Bronchus fibroblast of lung (primary cell): ENCODE measurements around the gene GABRA5. TPM values are rescaled to one million over a fixed set of nuclear protein-coding genes. Genes with fewer than 3 reads are reported as not detected.

Source experiments
- total RNA-seq: library from RNA; depleted of rRNA; stranded (reverse); fragments of >200 nt; gene quantifications from 2 replicates; pipeline ENCODE4 v1.2.3, GENCODE V29; 2015

The GABRA5 gene
- 0.17 and 0.30 TPM in 2 replicates for total RNA-seq

DNA sequence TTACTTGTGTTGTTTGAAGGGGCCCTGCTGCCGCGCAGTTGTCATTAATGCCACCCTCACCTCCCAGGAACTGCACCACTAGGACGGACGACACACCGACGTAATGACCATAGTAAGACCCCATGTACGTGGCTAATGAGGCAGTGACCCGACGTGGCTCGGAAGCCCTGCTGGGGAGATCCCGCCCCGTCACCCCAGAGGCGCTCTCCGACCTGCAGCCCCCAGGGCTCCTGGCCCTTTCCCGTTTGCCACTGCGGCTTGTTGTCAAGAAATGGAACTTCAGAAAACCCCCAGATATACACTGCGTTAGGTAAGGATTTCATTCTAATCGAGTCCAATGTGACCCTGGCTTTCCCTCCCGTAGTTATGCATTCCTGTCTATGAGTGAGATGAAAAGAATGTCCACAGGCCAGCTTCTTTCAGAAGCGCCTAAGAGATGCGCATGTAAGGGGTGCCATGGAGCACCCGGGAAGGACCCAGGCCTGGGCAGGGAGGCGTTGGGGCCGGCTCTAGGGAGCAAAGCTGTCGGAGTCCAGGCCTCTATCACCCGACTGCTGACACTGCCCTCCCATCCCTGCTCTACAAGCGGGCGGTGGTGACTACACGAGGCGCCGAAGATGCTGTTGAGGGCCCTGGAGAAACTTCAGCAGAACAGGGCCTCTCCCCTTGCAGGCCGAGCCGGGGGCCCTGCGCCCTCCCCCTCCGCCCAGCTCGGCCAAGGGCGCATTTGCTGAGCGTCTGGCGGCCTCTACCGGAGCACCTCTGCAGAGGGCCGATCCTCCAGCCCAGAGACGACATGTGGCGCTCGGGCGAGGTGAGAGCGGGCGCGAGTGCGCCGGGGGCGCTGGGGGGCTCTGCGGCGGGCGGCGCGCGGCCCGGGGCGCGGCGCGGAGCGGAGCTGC is at the start of gene GABRA5:
TSS of gene GABRA5 (plus strand) at position 765 of the 902 bp plus-strand sequence. CDS start 2,187 bp downstream, outside the sequence.

DNA sequence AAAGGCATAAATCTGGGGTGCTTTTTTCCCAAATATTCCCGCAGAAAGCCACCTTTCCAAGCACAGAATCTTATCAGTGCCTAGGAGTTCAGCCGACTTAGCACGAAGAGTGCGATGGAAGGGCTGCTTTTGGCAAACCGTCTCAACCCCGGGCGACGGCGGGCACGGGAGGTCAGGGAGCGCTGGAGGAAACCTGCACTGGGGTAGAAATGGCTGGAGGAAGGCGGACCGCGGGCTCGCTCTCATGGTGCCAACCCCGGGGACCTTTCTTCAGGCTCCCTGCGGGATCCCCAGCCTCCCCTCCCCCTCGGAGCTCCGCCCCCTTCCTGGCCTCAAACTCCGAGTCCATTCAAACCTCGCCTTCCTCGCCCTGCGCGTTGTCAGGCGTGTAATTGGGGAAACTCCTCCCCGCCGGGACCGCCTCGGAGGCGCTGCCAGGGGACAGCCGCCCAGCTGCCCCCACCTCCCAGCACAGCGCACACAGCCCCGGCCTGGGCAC is 103.9 kb downstream of the GABRA5 start, which contains the start of gene GABRG3:
TSS of gene GABRG3 (plus strand) at position 470 of the 499 bp plus-strand sequence.

Other genes starting within 250 kb of the GABRA5 start
- under 0.01 TPM in 2 replicates for gene GABRB3, start 94.0 kb upstream of the GABRA5 start, total RNA-seq
- gene GABRG3, start 104.1 kb downstream of the GABRA5 start, total RNA-seq: not detected in 2 replicates